Measurements from ENCODE around the gene CABP2. TPM values are rescaled to one million over a fixed set of nuclear protein-coding genes. Genes with fewer than 3 reads are reported as not detected.

The CABP2 gene
- total RNA-seq, 1 donor from 2014 or later: not detected

DNA sequence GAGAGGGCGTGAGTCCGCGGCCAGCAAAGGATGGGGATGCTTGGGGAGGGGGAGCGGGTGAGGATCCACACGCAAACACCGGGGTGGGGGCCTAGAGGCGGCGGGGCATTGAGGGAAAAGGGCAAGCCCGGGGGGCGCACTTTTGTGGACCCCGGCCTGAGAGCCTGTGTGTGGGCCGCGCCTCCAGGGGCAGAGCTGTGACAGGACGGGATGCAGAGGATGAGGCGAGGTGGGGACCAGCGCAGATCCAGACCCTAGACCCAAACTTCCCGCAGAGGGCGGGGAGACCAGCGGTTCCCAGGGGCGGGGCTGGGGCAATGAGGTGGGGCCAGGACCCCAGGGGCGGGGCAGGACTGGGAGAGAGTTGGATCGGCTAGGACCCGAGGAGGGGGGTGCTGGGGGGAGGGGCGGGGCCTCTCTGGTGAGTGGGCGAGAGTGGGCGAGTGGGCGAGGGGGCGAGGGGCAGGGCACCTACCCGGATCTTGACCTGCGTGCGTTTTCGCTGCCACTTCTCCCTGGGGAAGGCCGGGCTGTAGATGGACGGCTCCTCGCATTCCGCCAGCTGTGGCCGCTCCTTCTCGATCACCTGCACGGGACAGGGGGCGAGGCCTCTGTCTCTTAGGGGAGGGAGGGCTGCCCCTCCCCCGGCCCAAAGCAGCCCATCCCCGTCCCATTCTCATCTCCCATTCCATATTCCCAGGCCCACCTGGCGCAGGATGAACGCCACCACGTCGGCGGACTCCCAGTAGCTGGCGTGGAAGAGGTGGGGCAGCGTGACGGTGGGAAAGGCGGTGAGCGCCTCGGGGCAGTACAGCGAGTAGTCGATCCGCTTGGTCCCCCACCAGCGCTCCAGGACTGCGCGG, 28.6 kb downstream of the CABP2 start:
- TF ChIP-seq, protein P1, sequence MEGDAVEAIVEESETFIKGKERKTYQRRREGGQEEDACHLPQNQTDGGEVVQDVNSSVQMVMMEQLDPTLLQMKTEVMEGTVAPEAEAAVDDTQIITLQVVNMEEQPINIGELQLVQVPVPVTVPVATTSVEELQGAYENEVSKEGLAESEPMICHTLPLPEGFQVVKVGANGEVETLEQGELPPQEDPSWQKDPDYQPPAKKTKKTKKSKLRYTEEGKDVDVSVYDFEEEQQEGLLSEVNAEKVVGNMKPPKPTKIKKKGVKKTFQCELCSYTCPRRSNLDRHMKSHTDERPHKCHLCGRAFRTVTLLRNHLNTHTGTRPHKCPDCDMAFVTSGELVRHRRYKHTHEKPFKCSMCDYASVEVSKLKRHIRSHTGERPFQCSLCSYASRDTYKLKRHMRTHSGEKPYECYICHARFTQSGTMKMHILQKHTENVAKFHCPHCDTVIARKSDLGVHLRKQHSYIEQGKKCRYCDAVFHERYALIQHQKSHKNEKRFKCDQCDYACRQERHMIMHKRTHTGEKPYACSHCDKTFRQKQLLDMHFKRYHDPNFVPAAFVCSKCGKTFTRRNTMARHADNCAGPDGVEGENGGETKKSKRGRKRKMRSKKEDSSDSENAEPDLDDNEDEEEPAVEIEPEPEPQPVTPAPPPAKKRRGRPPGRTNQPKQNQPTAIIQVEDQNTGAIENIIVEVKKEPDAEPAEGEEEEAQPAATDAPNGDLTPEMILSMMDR (IDR thresholded peaks at IDR 0.05): no peak
- no peak for TF ChIP-seq POLR2A (IDR thresholded peaks at IDR 0.05)
- TF ChIP-seq POLR2AphosphoS5 (IDR thresholded peaks at IDR 0.05; ENCODE audit: insufficient read depth in 1 of 2, low read depth in 1 of 2): no peak
- Histone ChIP-seq H3K27ac (no peak overlapping the region), H3K36me3 (peaks cover 0 to 37% of the 10 kb centered on the region in 2 donors), H3K4me3 (no peak overlapping the region), H3K27me3 (no peaks in the 10 kb centered on the region), H3K4me1 (no peaks in the 10 kb centered on the region), H3K9me3 (no peaks in the 10 kb centered on the region)
- intact Hi-C loops (cut with DNase I): no loop called here
- DNase-seq (ENCODE audit: extremely low spot score in 2 of 2): no peak

DNA sequence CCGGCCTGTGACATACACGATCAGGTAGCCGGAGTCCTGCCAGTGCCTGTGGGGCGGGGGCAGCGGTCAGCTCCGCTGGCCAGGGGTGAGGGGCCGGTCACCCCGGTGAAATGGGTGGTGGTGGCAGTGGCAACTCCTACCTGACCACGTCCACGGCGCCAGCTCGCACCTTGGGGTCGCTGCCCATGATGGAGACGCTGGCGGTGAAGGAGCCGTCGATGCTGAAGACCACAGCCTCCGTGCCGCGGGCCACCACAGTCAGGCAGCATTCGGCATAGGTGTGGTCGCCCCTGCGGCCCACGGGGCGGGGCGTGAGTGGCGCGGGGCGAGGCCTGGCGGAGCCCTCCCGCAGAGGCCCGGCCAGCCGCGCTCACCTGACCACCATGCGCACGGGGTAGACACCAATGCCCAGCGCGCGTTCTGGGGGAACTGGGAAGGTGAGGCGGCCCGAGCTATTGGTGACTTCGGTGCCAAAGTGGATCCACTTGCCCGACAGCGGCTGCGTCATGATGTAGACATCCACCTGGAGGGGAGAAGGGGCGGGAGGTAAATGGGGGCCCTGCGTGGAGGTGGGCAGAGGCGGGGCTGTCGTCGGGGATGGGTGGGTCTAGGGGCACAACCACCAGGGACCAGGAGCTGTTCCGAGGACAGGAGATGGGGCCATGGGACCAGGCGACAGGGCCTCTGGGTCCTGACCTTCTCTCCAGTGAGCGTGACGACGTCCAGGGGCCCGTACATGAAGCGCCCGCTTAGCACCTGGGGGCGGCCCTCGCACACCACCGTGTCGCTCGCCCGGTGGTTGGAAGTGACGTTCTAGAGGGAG, 29.5 kb downstream of the CABP2 start:
- DNase-seq (ENCODE audit: extremely low spot score in 2 of 2): no peak
- Histone ChIP-seq H3K27ac (no peak overlapping the region), H3K9me3 (no peaks in the 10 kb centered on the region), H3K36me3 (peaks cover 0 to 41% of the 10 kb centered on the region in 2 donors), H3K4me1 (no peaks in the 10 kb centered on the region), H3K27me3 (no peaks in the 10 kb centered on the region), H3K4me3 (no peak overlapping the region)
- TF ChIP-seq POLR2A (IDR thresholded peaks at IDR 0.05) (no peak), POLR2AphosphoS5 (IDR thresholded peaks at IDR 0.05; ENCODE audit: insufficient read depth in 1 of 2, low read depth in 1 of 2) (no peak)
- TF ChIP-seq, protein P1 (IDR thresholded peaks at IDR 0.05): no peak
- intact Hi-C loops (cut with DNase I): no loop called here

- Histone ChIP-seq H3K9me3 (no peaks in the 10 kb centered on the region), H3K4me1 (no peaks in the 10 kb centered on the region), H3K27ac (no peak overlapping the region), H3K4me3 (no peak overlapping the region), H3K27me3 (no peaks in the 10 kb centered on the region), H3K36me3 (peaks cover 0 to 39% of the 10 kb centered on the region in 2 donors)
- TF ChIP-seq, protein P1 (IDR thresholded peaks at IDR 0.05): no peak
- TF ChIP-seq POLR2A (IDR thresholded peaks at IDR 0.05): no peak
- TF ChIP-seq POLR2AphosphoS5 (IDR thresholded peaks at IDR 0.05; ENCODE audit: insufficient read depth in 1 of 2, low read depth in 1 of 2): no peak
- DNase-seq (ENCODE audit: extremely low spot score in 2 of 2): no peak
- intact Hi-C loops (cut with DNase I): no loop called here
These were observed 30.3 kb downstream of the CABP2 start for GRCh38 chr11:67492801-67493547.

DNA sequence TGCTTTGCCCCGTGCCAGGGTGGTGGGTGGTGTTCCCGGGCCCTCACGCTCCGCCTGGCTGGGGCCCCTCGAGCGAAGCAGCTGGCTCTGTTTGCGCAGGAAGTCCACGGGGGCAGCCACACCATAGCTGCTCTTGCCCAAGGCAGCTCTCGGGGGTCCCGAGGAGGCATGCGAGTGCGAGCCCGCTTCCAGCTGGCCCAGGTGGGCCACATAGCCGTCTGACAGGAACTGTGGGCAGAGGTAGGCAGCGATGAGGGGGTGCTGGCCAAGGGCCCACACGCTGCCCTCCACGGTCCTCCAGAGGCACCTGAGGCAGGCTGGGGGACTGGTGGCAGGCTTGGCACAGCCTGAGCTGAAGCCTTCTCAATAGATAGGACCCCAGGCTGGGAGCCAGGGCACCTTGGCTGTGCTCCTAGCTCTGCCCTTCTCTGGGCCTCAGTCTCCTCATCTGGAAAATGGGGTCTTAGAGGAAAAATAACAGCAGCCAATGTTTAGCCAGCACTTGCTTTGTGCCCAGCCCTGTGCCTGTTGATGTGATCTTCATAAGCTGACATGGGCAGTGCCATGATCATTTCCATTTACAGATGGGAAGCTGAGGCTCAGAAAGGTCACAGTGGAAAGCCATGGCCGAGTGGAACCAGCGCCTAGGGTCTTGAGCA, 31.0 kb downstream of the CABP2 start:
- TF ChIP-seq POLR2AphosphoS5 (IDR thresholded peaks at IDR 0.05; ENCODE audit: insufficient read depth in 1 of 2, low read depth in 1 of 2) (no peak), POLR2A (IDR thresholded peaks at IDR 0.05) (no peak)
- TF ChIP-seq, protein P1 (IDR thresholded peaks at IDR 0.05): no peak
- DNase-seq (ENCODE audit: extremely low spot score in 2 of 2): no peak
- H3K27ac ChIP-seq: no peak overlapping the region
- H3K36me3 ChIP-seq: peaks cover 0 to 45% of the 10 kb centered on the region in 2 donors
- no peaks in the 10 kb centered on the region for H3K4me1 ChIP-seq
- H3K9me3 ChIP-seq: no peaks in the 10 kb centered on the region
- intact Hi-C loops (cut with DNase I): no loop called here
- no peaks in the 10 kb centered on the region for H3K27me3 ChIP-seq
- H3K4me3 ChIP-seq: no peak overlapping the region
